A549 (cell line): ENCODE data around the gene IFI27L2. TPM values are rescaled to one million over a fixed set of nuclear protein-coding genes. Genes with fewer than 3 reads are reported as not detected.

Source experiments
- ATAC-seq, 2 experiments: fragments of 200-7000 bp in 1 of 2; fragments of >200 bp in 1 of 2; cut with Nextera tagmentation in 1 of 2; cut with Tn5 transposase in 1 of 2; 3 replicates each; pipeline versions ENCODE4 v1.8.0 to v1.9.1; 2018 to 2020; ENCODE audit warnings: mild to moderate bottlenecking in 1 of 2, moderate library complexity in 1 of 2
- CTCF ChIA-PET: fragments of 300-600 bp; sonication (Branson Sonifier 250); formaldehyde crosslinking; extraction: SDS; loops from one replicate; lab custom pipeline; 2021; ENCODE audit warnings: antibody characterized with exemption, inconsistent platforms; lab: Yijun Ruan, JAX
- POLR2A ChIA-PET: fragments of 350-600 bp; formaldehyde crosslinking; extraction: SDS; loops from one replicate; lab custom pipeline; 2021; ENCODE audit warnings: antibody characterized with exemption, inconsistent platforms; lab: Yijun Ruan, JAX
- DNase-seq, 2 experiments: peaks; one replicate each; pipeline versions ENCODE4 v3.0.0 to v3.0.0-alpha.2; 2011 to 2016; ENCODE audit warnings: low read depth in 1 of 2, low spot score in 1 of 2
- FAIRE-seq: peaks from 2 replicates; lab custom pipeline; 2011; peaks lifted over from hg19 to GRCh38; lab: Jason Lieb, UNC
- H3K27ac ChIP-seq, 2 experiments: fragments of >200 bp; sonication (Bioruptor Twin); formaldehyde crosslinking; 3 replicates each; pipeline ENCODE4 v1.5.1; 2016 to 2017
- H3K4me1 ChIP-seq: fragments of >200 bp; sonication (Bioruptor Twin); formaldehyde crosslinking; 3 replicates; pipeline ENCODE4 v1.6.1; 2016
- H3K4me2 ChIP-seq: fragments of >200 bp; sonication (Bioruptor Twin); formaldehyde crosslinking; 3 replicates; pipeline ENCODE4 v1.6.1; 2016
- H3K4me3 ChIP-seq: fragments of >200 bp; sonication (Bioruptor Twin); formaldehyde crosslinking; 3 replicates; pipeline ENCODE4 v1.5.1; 2016
- H3K9me3 ChIP-seq: fragments of >200 bp; sonication (Bioruptor Twin); formaldehyde crosslinking; 3 replicates; pipeline ENCODE4 v1.6.1; 2016
- BHLHE40 ChIP-seq: IDR thresholded peaks from 2 replicates; pipeline ENCODE4 v1.6.1; 2012; ENCODE audit warnings: low read depth, low read length, inconsistent platforms
- CHD2 ChIP-seq: fragments of 150-350 bp; IDR thresholded peaks from 2 replicates; pipeline ENCODE4 v1.6.1; 2014; ENCODE audit warnings: low read length; ENCODE audit not compliant: partially characterized antibody
- CHD4 ChIP-seq: fragments of 200-600 bp; sonication (generic); IDR thresholded peaks from 2 replicates; pipeline ENCODE4 v1.6.1; 2016; ENCODE audit warnings: antibody characterized with exemption, mild to moderate bottlenecking, borderline replicate concordance
- EHMT2 ChIP-seq: fragments of 200-600 bp; sonication (generic); IDR thresholded peaks from 2 replicates; pipeline ENCODE4 v1.6.1; 2016; ENCODE audit warnings: antibody characterized with exemption, low read depth, mild to moderate bottlenecking, moderate library complexity
- EP300 ChIP-seq, 2 experiments: fragments of >200 bp; sonication (Bioruptor Twin); formaldehyde crosslinking; IDR thresholded peaks; 2 replicates in 1 of 2; 3 replicates in 1 of 2; pipeline ENCODE4 v1.6.1; 2016 to 2017
- ESRRA ChIP-seq: fragments of 150-350 bp; IDR thresholded peaks from 2 replicates; pipeline ENCODE4 v1.6.1; 2014; ENCODE audit warnings: mild to moderate bottlenecking, low read length, borderline replicate concordance
- FOSB ChIP-seq: fragments of 250-450 bp; sonication (Bioruptor Pico); IDR thresholded peaks from 2 replicates; pipeline ENCODE4 v1.5.0; 2020; ENCODE audit warnings: mild to moderate bottlenecking, moderate library complexity
- GATA3 ChIP-seq: IDR thresholded peaks from 2 replicates; pipeline ENCODE4 v1.6.1; 2012; ENCODE audit warnings: borderline replicate concordance
- HOXB5 ChIP-seq: fragments of 250-450 bp; sonication (Bioruptor Pico); IDR thresholded peaks from 2 replicates; pipeline ENCODE4 v1.5.0; 2020; ENCODE audit warnings: mild to moderate bottlenecking, moderate library complexity
- JUN ChIP-seq, 2 experiments: fragments of >200 bp; sonication (Bioruptor Twin); formaldehyde crosslinking; IDR thresholded peaks; 2 replicates in 1 of 2; 3 replicates in 1 of 2; pipeline ENCODE4 v1.6.1; 2016 to 2017
- KDM1A ChIP-seq: fragments of 200-600 bp; sonication (generic); IDR thresholded peaks from 2 replicates; pipeline ENCODE4 v1.6.1; 2016; ENCODE audit warnings: low read depth, mild to moderate bottlenecking
- MYC ChIP-seq: IDR thresholded peaks from 2 replicates; pipeline ENCODE4 v1.6.1; 2012; ENCODE audit warnings: mild to moderate bottlenecking, inconsistent platforms, low read length, improper control_type of control experiment, borderline replicate concordance
- NFE2L2 ChIP-seq: fragments of 150-350 bp; conservative IDR thresholded peaks from 2 replicates; pipeline ENCODE4 v1.6.1; 2014; ENCODE audit warnings: low read length
- NPAS2 ChIP-seq: fragments of 250-450 bp; sonication (Bioruptor Pico); IDR thresholded peaks from 2 replicates; pipeline ENCODE4 v1.8.0; 2022; ENCODE audit warnings: mild to moderate bottlenecking, moderate library complexity, borderline replicate concordance
- NR3C1 ChIP-seq: fragments of >200 bp; sonication (Bioruptor Twin); formaldehyde crosslinking; IDR thresholded peaks from 3 replicates; pipeline ENCODE4 v1.6.1; 2017
- PHF8 ChIP-seq: fragments of 200-600 bp; sonication (generic); IDR thresholded peaks from 2 replicates; pipeline ENCODE4 v1.6.1; 2016; ENCODE audit warnings: low read depth, mild to moderate bottlenecking, antibody characterized with exemption, moderate library complexity, borderline replicate concordance
- POLR2A ChIP-seq: IDR thresholded peaks from 2 replicates; pipeline ENCODE4 v1.6.1; 2012; ENCODE audit warnings: mild to moderate bottlenecking, low read length
- RAD21 ChIP-seq, 2 experiments: fragments of >200 bp in 1 of 2; sonication (Bioruptor Twin) in 1 of 2; formaldehyde crosslinking in 1 of 2; IDR thresholded peaks in 1 of 2; conservative IDR thresholded peaks in 1 of 2; 2 replicates in 1 of 2; 3 replicates in 1 of 2; pipeline ENCODE4 v1.6.1; 2012 to 2018; ENCODE audit warnings: inconsistent platforms in 1 of 2
- RCOR1 ChIP-seq: fragments of 150-350 bp; IDR thresholded peaks from 2 replicates; pipeline ENCODE4 v1.6.1; 2014; ENCODE audit warnings: antibody characterized with exemption, low read length, low read depth
- RNF2 ChIP-seq: fragments of 200-600 bp; sonication (generic); IDR thresholded peaks from 2 replicates; pipeline ENCODE4 v1.6.1; 2016; ENCODE audit warnings: low read depth, mild to moderate bottlenecking, antibody characterized with exemption, moderate library complexity, borderline replicate concordance
- SMC3 ChIP-seq: fragments of >200 bp; sonication (Bioruptor Twin); formaldehyde crosslinking; IDR thresholded peaks from 3 replicates; pipeline ENCODE4 v1.6.1; 2018; ENCODE audit warnings: inconsistent platforms
- SREBF2 ChIP-seq: fragments of 450-650 bp; IDR thresholded peaks from 2 replicates; pipeline ENCODE4 v1.6.1; 2014; ENCODE audit warnings: mild to moderate bottlenecking, moderate library complexity
- TFCP2L1 ChIP-seq: fragments of 250-450 bp; sonication (Bioruptor Pico); IDR thresholded peaks from 2 replicates; pipeline ENCODE4 v1.5.0; 2021; ENCODE audit warnings: mild to moderate bottlenecking
- TP53 ChIP-seq: fragments of 250-450 bp; sonication (Bioruptor Pico); IDR thresholded peaks from 2 replicates; pipeline ENCODE4 v1.5.0; 2021; ENCODE audit warnings: mild to moderate bottlenecking, moderate library complexity
- ZC3H11A ChIP-seq: fragments of 450-650 bp; IDR thresholded peaks from 2 replicates; pipeline ENCODE4 v1.6.1; 2014; ENCODE audit warnings: antibody characterized with exemption, mild to moderate bottlenecking
- ZNF302 ChIP-seq: fragments of 250-450 bp; sonication (Bioruptor Pico); IDR thresholded peaks from 2 replicates; pipeline ENCODE4 v1.9.0; 2021; ENCODE audit warnings: inconsistent platforms, mild to moderate bottlenecking, moderate library complexity
- WGBS: methylation state at CpG from one replicate; pipeline ENCODE4 v1.1.6; 2017; ENCODE audit errors: missing lambda C conversion rate; 5-methylcytosine and 5-hydroxymethylcytosine counted together
- polyA plus RNA-seq, 4 experiments: library from polyadenylated mRNA; depleted of rRNA in 3 of 4; stranded (reverse); fragments of >200 nt; fragmentation: RNase III in 1 of 4; extraction: RNeasy Plus Mini Kit Qiagen cat#74134 plus additional on column Dnase treatment in 1 of 4; gene quantifications; 2 replicates in 3 of 4; 3 replicates in 1 of 4; pipeline ENCODE4 v1.2.3, GENCODE V29; 2011 to 2017
- TF ChIP-seq, protein P1 (sequence below): fragments of >200 bp; sonication (Bioruptor Twin); formaldehyde crosslinking; IDR thresholded peaks from 2 replicates; pipeline ENCODE4 v1.6.1; 2016
- TF ChIP-seq, protein P2 (sequence below): fragments of >200 bp; sonication (Bioruptor Twin); formaldehyde crosslinking; IDR thresholded peaks from 3 replicates; pipeline ENCODE4 v1.6.1; 2016

IFI27L2 gene
- polyA plus RNA-seq, 2 of the 4 experiments (the other 2 are of a cell fraction): 20.3 to 64.4 TPM

DNA sequence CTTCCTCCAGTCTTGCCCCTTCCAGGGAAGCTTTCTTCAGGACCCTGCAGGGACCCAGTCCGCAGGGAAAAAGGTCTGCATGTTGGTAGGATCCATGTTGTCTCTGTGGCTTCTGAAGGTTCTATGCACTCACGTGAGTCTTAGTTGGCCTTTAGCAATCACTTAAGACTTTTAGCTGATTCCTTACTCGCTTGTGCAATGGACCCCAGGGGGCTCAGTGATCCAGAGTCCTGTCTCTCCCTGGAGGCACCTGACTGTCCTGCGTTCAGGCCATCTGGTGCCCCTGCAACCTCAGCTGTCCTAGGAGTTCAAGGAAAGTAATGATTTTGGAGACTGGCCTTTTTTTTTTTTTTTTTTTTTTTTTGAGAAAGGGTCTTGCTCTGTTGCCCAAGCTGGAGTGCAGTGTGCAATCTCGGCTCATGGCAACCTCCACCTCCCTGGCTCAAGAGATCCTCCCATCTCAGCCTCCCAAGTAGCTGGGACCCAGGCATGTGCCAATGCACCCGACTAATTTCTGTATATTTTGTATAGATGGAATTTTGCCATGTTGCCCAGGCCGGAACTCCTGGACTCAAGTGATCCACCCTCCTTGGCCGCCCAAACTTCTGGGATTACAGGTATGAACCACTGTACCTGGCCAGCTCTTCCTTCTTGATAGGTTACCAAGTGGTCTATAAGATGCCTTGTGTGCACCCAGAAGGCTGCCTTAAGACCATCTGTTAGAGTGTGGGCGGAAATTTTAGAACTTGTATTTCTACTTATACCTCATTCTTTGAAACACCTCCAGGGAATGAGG, 4.6 kb downstream of the IFI27L2 start:
- CTCF ChIA-PET: interaction anchor here (0.5 to 1.9 kb wide), 5 partner anchors 8 to 835 kb away, joined by 3 to 5 read pairs (median 4); no protein-coding TSS in a partner anchor
- no peaks in the 10 kb centered on the region for H3K4me1 ChIP-seq

DNA sequence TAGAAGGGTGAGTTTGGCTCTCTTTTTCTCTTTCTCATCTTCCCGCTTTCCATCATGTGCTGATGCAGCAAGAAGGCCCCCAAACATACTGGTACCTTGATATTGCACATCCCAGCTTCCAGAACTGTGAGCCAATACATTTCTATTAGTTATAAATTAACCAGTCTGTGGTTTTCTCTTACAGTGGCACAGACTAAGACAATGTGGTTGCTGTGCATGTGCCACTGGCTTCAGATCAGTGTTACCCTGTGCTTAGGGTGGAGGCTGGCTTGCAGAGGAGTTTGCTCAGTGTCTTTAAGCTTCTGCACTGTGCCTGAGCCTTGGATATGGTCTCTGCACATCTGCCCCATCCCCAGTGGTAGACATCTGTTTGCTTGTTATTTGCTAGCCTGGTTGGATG, 5.5 kb downstream of the IFI27L2 start:
- FAIRE-seq: no peak
- POLR2A ChIA-PET: no interaction called here
- 0 out of 6 replicates have a peak, but pooled peaks of 1 of the 2 experiments have one; percentile 17 for ATAC-seq
- Histone ChIP-seq H3K9me3 (peaks cover 10% of the 10 kb centered on the region; the same call in 1 of the 3 replicates), H3K4me2 (no peak overlapping the region), H3K27ac (no peak overlapping the region), H3K4me1 (no peaks in the 10 kb centered on the region), H3K4me3 (no peak overlapping the region)
- TF ChIP-seq TP53 (no peak), RNF2 (no peak), NFE2L2 (no peak), BHLHE40 (no peak), SMC3 (no peak), MYC (no peak), JUN (IDR thresholded peaks at IDR 0.05) (no peak), SREBF2 (no peak), ZC3H11A (no peak), ZNF302 (no peak), EHMT2 (no peak), KDM1A (no peak), PHF8 (no peak), CHD2 (no peak), HOXB5 (no peak), TFCP2L1 (CRISPR knock-in tag) (no peak)
- TF ChIP-seq, protein P1, sequence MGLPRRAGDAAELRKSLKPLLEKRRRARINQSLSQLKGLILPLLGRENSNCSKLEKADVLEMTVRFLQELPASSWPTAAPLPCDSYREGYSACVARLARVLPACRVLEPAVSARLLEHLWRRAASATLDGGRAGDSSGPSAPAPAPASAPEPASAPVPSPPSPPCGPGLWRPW: no peak
- 97% methylated on average over 1 of the region's 1 CpG for WGBS
- CTCF ChIA-PET: interaction anchor here (0.9 to 1.9 kb wide), 3 partner anchors 8 to 184 kb away, joined by 3 to 5 read pairs (median 4); no protein-coding TSS in a partner anchor
- no peak for DNase-seq

More for the DNA sequence above, 4.6 kb downstream of the IFI27L2 start:
- DNase-seq (no peak), FAIRE-seq (no peak), ATAC-seq (no peak)
- Histone ChIP-seq H3K4me3 (no peak overlapping the region), H3K4me2 (no peak overlapping the region), H3K27ac (no peak overlapping the region), H3K9me3 (0 out of 3 replicates have a peak, but pooled peaks cover 3% of the 10 kb centered on the region)
- 70% methylated on average over 9 of the region's 9 CpGs for WGBS
- no peak for TF ChIP-seq GATA3
- no peak for TF ChIP-seq TP53
- TF ChIP-seq FOSB (CRISPR knock-in tag): no peak
- no peak for TF ChIP-seq RCOR1
- no peak for TF ChIP-seq HOXB5
- no peak for TF ChIP-seq RNF2
- TF ChIP-seq RAD21 (conservative IDR thresholded peaks at IDR 0.05 in 1 of 2, IDR thresholded peaks at IDR 0.05 in 1 of 2): no peak
- TF ChIP-seq, protein P2, sequence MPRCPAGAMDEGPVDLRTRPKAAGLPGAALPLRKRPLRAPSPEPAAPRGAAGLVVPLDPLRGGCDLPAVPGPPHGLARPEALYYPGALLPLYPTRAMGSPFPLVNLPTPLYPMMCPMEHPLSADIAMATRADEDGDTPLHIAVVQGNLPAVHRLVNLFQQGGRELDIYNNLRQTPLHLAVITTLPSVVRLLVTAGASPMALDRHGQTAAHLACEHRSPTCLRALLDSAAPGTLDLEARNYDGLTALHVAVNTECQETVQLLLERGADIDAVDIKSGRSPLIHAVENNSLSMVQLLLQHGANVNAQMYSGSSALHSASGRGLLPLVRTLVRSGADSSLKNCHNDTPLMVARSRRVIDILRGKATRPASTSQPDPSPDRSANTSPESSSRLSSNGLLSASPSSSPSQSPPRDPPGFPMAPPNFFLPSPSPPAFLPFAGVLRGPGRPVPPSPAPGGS: no peak
- no peak for TF ChIP-seq BHLHE40
- TF ChIP-seq ESRRA: no peak
- TF ChIP-seq EP300 (IDR thresholded peaks at IDR 0.05): no peak
- no peak for TF ChIP-seq CHD4
- TF ChIP-seq NR3C1: no peak
- no peak for TF ChIP-seq ZNF302
- no peak for TF ChIP-seq NPAS2 (CRISPR knock-in tag)
- TF ChIP-seq POLR2A: no peak
- POLR2A ChIA-PET: no interaction called here
